AG08396 (cell line): ENCODE measurements around the gene KNDC1.

Experiments used
- DNase-seq: peaks from one replicate; pipeline ENCODE4 v3.0.0; 2012; ENCODE audit warnings: low spot score, mixed read lengths

The KNDC1 gene

DNA sequence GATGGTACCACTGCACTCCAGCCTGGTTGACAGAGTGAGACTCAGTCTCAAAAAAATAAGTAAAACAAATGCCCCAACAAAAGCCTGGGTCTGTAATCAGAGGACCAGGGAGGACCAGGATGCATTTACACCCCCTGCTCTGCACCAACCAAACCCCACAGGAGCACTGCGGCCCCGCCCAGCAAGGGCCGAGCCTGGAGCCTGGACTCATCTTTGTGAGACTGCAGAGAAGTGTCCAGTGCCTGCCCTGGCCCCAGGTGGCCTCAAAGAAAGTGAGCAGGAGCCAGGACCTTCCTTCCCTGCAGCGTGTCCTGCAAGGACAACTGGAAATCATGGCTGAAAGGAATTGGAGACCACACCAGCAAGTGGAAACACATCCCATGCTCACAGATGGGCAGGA is 31.6 kb downstream of the KNDC1 start:
- no peak for DNase-seq

DNA sequence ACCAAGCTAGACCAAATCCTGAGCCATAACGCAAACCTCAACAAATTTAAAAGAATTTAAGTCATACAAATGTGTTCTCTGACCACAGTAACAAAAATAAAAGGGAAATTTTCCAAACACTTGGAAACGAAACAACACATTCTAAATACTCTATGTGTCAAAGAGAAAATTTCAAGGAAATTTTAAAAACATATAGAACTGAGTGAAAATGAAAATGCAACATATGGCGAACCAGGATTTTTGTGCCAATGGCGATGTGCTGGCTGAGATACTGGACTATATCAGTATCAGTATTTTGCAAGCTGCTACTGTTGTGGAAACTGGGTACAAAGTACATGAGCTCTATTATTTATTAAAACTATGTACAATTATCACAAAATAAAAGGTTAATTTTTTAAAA is 34.1 kb downstream of the KNDC1 start:
- no peak for DNase-seq

DNA sequence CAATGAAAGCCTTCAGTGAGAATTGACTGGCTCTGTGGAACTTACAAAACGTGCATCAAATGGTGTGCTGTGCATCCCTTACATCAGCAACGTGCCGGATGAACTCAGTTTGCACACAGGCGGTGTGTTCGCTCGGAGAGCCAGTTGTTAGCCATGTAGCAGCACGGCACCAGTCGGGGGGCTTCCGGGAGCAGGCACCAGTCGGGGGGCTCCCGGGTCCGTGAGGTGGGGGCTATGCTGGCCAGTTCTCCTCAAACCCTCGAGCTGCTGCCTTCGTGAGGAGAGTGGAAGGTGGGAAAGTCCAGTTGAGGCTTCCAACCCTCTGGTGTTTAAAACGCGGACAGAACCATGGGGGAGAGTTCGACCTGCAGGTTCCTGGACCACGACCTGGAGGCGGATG is 35.1 kb downstream of the KNDC1 start:
- DNase-seq, result no peak

DNA sequence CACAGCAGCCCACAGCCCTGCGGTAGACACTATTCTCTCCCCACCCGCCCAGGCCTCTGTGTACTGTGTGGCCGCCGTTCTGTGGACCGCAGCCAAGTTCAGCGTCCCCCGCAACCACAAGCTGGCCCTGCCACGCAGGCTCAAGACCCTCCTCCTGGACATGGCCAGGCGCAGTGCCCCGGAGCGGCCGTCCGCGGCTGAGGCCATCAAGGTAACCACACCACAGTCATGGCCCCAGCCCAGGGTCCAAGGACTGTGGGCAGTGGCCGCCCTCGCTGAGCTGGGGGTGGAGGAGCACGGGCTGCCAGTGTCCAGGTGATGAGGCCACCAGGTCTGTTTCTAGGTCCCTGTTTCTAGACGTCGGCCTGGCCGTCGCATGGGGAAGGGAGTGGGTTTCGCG is 35.6 kb downstream of the KNDC1 start:
- DNase-seq, result no peak

DNA sequence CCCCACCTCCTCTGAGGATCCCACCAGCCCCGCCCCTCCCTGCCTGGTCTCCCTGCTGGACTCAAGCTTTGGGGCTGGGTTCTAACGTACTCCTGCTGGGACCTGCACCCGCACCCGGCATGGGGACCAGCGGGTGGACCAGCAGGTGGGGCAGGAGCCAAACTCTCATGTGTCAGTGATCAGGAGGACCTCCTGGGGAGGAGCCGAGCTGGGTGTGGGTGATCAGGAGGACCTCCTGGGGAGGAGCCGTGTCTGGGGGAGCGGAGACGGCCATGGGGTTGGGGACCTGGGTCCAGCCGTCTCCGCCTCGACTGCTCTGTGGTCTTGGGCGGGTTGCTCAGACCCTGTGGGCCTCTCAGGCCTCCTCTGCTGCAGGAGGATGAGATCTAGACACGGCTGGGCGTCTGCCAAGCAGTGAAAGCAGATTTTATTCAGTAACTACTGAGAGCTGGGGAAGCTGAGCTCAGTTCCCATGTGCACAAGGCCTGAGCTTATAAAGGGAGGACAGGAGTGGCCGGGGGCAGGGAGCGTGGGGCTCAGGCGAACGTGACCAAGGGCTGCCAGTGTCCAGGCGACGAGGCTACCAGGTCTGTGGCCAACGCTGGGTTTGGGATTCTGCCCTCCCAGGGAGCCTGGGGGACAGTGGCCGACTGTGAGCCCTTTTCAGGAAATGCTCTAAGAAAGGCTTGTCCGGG is 36.3 kb downstream of the KNDC1 start:
- DNase-seq, result no peak

DNA sequence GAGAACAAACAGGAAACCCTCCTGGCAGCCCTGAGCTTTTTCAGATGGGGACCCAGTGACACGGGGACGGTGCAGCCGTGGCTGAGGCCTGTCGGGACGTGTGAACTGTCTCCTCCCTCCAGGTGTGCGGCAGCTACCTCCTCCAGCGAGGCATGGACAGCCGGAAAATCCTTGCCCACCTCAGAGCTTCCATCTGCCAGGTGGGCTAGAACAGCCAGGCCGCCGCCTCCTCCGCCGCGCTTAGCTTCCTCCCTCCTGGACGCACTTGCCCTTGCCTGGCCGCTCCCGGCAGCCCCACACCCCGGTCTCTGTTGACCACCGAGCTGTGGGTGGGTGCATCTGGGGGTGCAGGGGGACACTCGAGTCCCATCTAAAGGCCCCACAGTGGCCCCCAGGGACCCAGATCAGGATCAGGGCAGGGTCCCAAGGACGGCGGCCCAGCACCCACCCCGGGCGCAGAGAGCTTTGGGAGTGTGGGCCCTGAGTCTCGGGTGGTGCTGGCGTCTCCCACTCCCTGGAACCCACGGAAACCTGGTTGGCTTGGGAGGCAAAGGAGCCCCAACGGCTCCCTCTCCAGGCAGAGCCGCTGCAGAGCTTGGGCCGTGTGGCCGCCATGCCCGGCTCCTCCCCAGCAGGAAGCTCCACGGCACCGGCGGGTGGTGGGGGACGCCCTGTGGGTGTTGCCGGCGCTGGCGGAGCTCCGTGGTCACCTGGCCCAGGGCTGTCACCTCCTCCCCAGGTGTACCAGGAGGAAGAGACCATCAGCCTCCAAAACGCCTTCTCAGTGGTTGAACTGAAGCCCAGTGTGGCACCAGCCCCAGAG is 37.1 kb downstream of the KNDC1 start:
- no peak for DNase-seq

DNA sequence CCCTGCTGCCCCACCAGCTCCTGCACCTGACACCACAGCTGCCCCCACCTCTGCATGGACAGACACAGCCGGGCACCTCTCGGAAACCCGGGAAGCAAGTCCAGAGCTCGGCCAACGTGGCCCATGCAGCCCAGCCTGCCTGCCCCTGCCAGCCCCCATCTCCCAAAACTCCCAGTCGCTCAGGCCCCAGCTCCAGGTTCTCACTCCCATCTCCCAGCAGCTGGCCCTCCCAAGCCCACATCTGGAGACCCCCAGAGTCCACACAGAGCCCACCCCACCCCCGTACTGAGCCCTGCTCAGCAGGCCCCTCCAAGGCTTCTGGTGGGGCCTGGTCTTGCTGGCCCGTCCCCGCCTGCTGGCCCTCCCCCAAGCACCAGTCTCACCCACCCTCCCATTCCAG is 37.8 kb downstream of the KNDC1 start:
- DNase-seq, result no peak

DNA sequence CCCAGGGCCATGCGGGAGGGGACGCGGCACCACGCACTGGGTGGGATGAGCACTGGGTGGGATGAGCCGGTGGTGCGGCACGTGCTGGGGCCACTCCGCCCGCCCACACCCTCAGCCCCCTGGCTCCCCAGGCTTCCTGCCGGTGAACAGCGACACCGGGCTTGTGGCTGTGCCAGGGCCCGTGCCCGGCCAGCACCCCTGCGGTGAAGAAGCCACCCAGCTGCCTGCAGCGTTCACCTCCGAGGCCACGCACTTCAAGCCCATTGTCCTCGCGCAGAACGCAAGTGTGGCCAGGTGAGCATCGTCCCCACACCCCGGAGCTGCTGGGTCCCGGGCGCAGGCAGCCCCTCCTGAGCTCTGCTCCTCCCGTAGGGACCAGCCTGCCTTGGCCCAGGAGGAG is 38.2 kb downstream of the KNDC1 start:
- no peak for DNase-seq

DNA sequence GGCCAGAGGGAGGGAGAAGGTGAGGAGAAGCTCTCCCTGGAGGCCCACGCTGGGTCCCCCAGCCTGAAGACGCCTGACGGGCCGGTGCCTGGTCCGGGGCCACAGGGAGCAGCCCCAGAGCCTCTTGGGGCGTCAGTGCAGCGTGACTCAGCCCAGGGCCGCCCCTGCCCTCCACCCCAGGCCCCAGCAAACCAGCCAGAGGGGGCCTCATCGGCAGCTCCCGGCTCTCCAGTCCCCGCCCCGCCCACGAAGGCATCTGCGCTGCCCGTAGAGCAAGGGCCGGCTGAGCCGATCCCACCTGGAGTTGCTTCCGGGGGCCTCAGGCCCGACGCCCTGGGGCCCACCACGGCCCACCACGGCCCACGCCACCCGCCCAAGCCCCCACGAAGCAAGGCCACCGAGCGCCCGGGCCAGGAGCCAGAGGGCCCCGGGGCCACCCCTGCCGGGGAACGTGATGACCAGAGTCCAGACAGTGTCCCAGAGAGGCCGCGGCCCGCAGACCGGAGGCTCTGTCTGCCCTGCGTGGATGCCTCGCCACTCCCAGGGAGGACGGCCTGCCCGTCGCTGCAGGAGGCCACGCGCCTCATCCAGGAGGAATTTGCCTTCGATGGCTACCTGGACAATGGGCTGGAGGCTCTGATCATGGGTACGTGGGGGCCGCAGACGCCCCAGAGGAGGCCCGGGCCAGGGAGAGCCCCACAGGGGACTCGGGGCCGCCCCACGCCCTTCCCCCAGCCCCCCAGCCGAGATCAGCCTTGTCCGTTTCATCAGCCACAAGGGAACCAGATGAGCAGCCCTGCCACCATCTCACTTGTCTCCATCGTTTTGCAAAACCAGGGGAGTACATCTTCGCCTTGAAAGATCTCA is 38.8 kb downstream of the KNDC1 start:
- no peak for DNase-seq

DNA sequence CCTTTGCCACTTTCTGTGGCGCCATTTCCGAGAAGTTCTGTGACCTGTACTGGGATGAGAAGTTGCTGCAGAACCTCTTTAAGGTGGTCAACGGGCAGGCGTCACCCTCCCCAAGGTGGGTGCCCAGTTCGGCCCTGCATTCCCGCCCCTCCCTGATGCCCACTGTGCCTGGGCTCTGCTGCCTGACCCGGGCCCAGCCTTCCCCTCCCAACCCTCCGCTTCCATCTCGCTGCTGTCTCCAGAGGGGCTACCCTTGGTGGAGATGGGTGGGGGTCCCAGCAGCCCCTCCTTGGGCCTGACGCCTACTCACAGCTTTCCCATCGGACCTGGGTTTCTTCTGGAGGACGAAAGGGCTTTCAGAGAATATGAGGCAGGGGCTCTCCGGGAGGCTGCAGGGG is 39.5 kb downstream of the KNDC1 start:
- DNase-seq, result no peak

DNA sequence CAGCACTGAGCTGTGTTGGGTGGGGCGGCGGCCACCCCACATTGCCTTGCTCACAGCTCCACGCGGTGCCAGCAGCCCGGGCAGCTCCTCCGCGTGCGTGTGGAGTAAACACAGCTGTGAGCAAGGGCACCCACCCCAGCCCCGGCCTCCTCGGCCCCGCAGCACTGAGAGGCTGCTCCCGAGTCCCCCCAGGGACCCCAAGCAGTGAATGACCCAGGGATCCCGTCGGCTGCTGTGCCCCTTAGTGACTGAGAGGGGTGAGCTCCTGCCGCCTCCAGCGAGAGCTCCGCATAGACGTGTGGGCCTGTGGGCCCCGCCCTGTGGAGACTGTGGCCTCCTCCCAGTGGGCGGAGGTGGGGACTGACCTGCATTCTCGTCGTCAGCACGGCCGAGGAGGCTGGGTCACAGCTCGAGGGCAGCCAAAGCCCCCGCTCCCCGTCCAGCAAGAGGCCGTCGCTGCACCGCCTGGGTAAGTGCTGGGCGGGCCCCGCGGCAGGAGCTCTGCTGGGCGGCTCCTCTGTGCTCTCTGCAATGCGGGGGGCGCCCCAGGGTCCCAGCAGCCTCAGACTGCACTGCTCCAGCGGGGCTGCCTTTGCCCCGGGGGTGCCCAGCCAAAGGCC is 40.1 kb downstream of the KNDC1 start:
- DNase-seq, result no peak

DNA sequence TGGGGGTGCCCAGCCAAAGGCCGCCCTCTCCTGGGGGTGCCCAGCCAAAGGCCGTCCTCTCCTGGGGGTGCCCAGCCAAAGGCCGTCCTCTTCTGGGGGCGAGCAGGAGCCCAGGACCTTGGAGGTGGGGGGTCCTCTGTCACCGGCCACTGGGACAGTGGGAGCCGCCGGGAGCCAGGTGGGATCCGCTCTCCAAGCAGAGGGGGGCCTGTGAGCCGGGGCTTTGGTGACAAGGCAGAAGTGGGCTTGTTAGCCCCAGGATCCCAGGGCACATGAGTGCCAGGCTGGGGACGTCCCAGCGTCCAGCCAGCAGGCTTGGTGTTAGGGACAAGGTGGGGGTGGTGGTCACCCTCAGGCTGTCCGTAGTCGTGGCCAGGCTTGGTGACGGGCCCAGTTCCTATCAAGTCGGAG is 40.6 kb downstream of the KNDC1 start:
- DNase-seq, result no peak

DNA sequence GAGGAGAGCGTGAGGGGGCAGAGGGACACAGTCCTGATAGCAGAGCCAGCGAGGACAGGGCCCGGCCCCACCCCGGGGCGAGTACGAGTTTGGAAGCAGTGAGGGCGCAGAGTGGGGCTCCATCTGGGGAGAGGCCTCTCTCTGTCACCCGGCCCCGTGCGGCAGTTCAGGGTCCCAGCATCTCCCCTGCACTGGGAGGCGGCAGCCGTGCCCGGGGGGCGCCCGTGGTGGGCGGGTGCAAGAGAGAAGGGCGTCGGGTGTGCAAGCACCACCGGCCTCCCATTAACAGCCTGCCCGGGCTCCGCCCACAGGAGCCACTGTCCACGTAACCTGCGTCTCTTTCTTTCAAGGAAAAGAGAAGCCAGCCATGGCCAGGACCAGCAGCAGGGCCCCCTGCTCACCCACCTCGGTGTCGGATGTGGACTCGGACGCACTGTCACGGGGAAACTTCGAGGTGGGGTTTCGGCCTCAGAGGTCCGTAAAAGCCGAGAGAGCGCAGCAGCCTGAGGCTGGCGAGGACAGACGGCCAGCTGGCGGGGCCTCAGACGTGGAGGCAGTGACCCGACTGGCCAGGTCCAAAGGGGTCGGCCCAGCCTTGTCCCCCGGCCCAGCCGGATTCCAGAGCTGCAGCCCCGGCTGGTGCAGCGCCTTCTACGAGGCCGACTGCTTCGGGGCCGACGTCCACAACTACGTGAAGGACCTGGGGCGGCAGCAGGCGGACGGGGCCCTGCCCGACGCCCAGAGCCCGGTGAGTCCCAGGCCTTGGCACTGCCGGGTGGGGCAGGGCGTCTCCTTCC is 41.3 kb downstream of the KNDC1 start:
- no peak for DNase-seq

DNA sequence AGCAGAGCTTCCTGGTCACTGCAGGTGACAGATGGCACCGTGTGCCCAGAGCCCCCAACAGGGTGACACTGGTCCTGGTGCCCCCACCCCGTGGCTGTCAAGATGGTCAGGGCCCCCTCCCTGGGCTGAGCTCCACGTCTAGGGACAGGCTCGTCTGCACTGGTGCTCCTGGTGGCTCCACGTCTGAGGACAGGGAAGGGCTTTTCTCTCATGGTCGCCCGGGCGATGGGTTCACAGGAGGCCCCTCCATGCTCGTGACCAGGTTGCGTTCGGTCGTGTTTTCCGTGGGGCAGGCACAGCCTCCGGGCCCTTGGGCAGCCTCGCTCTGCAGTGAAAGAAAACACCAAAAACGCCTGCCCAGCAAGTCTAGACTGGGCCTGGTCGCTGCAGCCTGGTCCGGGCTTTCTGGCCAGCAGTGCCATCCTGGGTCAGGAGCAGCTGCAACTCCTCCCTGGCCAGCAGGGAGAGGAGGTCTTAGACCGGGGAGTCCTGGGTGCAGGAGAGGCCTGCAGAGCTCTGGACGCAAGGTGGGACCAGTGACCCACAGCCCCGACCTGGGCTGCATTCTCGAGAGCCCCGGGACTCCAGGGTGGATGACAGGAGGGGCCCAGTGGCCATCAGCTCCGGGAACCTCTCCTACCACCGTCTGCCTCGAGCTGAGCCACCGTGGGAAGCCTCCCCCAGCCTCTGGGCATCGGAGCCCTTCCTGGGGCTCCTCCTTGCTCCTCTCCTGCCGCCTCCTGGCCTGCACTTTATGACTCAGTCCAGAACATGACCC is 42.1 kb downstream of the KNDC1 start:
- DNase-seq, result no peak

DNA sequence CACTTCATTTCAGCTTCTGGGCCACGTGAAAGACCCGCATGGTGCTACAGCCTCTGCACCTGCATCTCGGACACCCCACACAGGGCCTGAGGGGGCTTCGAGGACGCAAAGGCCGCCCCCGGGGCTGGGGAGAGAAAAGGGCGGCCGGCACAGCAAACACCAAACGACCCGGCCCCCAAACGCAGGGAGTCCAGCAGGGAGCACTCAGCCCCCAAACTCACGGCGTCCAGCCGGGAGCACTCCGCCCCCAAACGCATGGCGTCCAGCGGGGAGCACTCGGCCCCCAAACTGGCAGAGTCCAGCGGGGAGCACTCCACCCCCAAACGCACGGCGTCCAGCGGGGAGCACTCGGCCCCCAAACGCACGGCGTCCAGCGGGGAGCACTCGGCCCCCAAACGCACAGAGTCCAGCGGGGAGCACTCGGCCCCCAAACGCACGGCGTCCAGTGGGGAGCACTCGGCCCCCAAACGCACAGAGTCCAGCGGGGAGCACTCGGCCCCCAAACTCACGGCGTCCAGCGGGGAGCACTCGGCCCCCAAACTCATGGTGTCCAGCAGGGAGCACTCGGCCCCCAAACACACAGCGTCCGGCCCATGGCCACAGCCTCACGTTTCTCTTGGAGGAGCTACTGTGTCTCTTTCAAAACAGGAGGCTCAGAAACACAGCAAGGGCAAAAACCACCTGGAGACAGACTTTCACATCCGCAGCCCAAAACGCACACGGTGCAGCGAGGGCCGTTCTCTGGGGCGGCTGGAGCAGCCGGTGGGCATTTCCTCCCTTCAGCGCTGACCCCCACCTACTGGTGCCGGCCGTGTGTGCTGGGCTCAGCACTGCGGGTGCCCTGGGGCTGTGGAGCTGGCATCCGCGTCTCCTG is 43.0 kb downstream of the KNDC1 start:
- DNase-seq, result no peak

DNA sequence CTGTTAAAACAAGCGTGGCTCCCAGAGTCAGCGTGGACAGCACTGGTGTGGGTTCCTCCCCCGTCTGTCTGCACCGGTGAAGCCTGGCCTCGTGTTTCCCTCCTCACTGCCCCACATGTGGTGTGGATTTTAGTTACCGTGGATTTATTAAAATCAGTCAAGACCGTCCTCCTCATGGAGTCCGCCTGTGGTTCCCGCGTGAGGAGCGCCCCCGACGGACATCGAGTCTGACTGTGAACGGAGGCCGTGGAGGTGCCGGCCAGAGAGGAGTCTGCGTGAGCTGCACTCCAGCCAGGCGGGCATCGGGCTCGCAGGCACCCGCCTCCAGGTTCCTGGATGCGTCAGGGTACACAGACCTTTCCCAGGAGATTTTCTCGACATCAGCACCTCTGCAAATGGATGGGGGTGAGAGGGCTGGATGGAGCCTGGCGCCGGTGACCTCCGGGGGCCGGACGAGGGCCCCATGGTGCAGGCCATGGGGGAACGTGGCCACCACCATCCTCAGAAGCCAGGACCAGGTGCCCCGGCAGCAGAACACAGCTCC is 43.7 kb downstream of the KNDC1 start:
- no peak for DNase-seq

DNA sequence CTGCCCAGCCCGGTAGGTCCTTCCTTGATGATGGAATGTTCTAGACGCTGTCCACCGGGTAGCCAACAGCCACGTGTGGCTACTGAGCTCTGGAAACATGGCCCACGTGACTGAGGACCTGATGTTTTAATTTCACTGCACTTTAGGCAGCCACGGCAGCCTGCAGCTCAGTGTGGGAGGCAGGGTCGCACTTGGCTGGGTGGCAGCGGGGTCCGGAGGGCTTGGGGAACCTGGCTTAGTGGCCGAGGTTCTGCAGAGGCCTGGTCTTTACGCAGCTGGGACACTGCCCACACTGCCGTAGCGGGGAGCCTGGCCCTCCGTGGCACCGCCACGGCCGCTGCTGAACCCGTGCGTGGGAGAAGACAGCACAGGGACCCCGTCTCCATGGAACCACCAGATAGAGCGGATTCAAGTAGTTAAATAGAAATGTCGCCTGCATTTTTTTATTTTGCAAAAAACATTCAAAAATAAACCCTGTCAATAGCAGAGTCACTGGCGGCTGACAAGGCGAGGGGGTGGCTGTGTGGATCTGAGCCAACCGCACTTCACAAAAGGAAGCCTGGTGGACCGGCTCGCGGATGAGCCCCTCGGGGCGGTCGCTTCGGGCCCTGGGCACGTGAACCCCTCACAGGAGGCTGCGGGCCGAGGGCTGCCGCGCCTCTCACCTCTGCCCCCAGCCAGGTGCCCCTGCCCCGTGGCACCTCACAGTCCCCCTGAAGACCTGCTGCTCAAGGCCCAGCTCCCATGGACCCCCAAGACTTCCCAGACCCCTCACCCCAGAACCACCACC is 44.4 kb downstream of the KNDC1 start:
- DNase-seq, result no peak

DNA sequence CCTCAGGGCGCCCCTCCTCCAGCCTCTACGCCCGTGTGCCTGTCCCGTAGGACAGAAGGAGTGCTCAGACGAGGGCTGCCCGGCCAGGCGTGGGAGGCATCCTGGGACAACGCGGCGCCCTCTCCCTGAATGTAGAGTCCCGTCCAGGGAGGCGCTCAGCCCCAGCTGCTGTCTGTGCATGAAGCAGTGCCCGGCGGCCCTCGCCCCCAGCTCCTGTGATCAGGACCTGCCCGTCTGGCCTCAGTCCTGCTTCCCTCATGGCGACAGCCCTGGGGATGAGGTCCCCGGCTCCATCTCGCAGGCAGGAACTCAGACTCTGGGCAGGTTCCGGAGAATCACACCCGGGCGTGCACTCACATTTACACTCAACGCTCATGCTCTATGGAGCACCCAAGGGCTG is 45.1 kb downstream of the KNDC1 start:
- DNase-seq, result no peak
